ENCODE measurements around the gene CEP70.
"Not testable (repeated sequence)": the region's sequence is repeated elsewhere in the genome, so short reads cannot be mapped to it uniquely, and the experiment has no call there.

Gene CEP70

DNA sequence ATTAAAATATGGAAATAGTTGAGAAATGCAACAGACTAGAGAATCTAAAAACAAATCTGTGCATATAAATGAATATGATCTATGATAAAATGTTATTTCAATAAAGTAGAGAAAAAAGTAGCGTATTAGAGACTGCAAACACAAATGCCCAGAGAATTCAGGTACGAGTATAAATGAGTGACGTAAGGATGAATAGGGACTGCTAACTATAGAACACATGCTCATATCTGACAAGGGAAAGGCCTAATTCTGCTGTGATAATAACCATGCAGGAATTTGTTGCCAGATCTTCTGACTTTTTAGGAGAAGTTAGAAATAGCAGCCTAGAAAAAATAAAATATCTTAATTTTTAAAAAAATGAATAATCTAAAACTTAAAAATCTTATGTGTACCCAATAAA is 86.5 kb downstream of the CEP70 start:
- no peak for DNase-seq

DNA sequence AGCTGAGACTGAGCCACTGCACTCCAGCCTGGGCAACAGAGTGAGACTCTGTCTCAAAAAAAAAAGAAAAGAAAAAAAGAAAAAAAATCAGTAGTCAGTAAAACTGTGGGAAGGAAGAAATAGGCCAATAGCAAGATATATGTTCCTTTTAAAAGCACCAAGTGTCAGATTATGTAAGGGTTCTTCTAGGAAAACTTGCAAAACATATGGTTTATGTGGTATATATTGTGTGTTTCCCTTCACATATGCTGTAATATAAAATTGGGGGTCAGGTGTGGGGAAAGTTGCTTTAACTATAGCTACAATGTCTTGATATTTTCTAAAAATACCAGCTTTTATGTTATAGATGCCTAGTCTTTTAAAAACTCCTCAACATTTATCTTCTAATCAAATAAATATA is 95.1 kb downstream of the CEP70 start:
- DNase-seq, result no peak

DNA sequence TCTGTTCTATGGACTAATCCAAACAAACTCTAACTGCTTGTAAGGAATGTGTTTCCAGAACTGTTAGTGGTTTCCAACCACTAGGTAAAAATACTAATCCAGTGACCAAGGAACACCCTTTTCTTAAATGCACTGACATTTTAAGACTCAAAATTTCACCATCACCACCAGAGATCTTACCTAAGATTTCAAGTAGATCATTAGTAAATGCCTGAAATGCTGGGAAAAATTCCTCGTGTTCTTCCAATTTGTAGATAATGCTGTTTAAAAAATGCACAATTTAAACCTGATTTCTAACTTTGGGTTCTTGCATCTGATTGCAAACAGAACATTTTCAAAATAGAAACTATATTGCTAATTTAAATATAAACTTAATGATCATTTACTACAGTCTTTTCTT is 96.2 kb downstream of the CEP70 start:
- no peak for DNase-seq

DNA sequence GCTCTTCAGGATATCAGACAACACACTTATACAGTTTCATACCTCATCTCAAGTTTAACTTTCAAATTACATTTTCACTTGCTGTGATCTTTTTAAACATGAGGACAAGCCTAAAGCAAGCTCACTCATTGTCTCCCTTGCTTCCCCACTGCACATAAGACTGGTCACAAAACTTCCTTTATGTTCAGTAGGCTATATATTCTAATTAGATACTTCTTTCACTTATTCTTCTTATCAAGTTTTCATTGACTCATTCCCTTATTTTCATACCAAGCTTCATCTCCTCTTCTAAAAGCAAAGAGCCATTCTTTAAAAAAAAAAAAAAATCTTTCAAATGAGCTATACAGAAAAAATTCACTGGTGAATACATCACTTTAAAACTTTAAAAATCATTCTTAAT is 97.0 kb downstream of the CEP70 start:
- DNase-seq, result no peak

DNA sequence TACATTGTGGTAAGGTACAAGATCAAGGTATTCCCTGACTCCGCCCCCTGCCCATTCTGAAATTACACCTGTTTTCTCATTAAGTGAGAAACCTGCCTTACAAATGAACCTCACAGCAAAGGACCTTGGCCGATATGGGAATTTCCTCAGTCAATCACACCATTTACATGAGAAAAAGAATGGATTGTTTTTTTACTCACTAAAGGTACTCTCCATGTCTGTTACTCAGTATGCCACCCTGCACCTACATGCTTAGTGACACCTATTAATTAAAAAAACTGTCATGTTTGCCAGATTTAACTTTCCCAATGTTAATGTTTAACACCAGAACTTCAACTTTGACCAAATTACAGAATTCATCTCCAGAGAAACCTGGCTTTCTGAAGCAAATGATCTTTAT is 97.6 kb downstream of the CEP70 start:
- DNase-seq, result no peak

DNA sequence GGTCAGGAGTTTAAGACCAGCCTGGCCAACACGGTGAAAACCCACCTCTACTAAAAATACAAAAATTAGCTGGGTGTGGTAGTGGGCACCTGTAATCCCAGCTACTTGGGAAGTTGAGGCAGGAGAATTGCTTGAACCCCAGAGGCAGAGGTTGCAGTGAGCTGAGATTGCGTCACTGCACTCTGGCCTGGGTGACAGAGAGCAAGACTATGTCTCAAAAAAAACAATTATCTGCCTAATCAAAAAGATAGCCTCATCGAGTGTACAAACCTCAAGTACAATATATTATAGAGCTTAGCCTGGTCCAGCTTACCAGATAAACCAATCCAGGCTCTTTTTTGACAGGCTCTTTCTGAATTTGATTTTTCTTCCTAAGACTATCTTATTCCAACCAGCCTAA is 98.4 kb downstream of the CEP70 start:
- DNase-seq, result not testable (repeated sequence)

DNA sequence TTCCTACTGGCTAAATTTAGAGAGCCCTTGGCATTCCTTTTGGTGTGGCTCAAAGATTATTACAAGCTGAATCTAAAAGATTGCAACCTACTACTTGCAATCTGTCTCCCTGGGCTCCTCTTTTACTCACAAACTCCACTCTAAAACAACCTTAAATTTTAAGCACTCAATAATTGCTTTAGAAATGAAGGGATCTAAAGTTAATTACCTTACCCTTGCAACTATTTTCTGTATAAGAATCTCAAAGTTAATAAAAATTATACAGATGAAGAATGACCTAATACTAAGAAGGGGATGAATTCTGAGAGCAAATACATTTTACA is 99.5 kb downstream of the CEP70 start:
- no peak for DNase-seq

DNA sequence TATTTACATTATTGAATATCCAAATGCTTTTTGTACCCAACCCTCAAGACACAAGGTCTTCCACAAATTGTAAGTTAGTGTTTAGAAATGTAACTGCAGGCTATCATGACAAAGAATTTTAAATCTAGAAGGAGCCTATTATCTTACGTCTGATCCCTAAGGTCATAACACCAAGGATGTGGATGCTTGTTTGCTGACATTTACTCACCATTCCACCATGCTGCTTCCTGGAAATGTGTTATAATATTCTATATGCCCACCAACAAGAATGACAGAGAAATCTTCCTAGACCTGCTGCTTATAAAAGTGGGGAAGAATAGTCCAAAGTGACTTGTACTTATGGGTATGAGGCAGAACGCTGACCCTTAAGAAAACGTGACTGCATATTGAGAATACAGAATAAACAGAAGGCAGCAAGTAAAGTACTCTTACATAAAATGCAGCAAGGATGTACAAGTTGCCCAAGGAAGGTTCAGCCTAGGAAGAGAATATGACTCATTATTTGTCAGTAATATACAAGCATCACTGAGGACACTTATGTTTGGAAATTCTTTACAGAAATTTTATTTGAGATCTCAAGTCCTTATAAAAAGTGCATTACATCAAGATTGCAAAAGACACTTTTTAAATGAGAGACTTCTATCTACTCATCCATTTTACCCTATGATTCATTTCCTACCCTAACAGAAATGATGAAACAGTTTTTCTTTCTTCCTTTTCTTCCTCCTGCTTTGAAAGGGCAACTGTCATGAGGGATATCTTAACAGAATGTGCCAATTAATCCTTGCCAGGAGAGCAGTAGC is 100.1 kb downstream of the CEP70 start:
- no peak for DNase-seq

DNA sequence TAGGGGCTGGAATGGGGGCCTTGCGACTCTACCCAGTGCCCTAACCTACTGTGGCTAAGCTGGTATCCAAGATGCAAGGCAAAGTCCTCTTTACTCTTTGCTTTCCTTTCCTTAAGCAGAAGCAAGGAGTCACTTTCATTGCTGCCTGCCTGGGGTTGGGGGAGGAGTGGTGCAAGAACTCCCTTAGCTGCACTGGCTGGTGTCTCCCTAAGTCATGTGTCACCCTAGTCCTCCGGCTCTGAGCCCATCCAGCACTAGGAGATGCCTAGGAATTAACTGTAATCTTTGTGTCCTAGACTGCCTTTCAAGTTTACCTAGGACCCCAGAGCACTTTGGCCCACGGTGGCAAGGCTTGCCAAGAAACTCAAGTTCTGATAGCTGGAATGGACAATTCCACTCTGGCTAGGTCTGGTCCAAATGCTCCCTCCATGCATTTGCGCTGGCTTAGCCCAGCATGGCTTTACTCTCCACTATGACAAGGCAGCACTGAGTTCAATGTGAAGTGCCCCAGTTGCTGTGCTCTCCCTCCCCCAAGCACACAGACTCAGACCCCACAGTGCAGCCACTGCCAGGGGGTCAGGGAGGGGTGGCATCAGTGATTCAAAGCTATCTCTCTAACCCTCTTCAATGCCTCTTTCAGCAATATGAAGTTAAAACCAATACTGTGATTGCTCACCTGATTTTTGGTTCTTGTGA is 100.9 kb downstream of the CEP70 start:
- DNase-seq, result no peak

DNA sequence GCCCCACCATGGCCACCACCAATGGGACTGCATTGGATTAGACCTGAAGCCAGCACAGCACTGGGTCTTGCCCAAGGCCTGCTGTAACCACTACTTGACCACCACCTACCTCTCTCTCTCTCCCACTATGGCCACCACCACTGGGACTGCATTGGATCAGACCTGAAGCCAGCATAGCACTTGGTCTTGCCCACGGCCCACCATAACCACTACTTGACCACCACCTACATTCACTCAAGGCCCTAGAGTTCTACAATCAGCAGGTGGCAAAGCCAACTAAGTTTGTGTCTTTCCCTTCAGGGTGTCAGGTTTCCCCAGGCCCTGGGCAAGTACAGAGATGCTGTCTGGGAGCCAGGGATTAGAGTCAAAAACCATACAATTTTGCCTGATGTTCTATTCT is 102.1 kb downstream of the CEP70 start:
- no peak for DNase-seq

DNA sequence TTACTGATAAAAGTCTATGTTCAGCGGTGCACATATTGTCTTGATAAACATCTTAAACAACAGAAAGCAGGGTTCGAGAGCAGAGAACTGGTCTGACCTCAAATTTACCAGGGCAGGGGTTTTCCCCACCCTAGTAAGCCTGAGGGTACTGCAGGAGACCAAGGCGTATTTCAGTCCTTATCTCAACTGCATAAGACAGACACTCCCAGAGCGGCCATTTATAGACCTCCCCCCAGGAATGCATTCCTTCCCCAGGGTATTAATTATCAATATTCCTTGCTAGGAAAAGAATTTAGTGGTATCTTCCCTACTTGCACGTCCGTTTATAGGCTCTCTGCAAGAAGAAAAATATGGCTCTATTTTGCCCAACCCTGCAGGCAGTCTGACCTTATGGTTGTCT is 107.5 kb downstream of the CEP70 start:
- DNase-seq, result not testable (repeated sequence)

DNA sequence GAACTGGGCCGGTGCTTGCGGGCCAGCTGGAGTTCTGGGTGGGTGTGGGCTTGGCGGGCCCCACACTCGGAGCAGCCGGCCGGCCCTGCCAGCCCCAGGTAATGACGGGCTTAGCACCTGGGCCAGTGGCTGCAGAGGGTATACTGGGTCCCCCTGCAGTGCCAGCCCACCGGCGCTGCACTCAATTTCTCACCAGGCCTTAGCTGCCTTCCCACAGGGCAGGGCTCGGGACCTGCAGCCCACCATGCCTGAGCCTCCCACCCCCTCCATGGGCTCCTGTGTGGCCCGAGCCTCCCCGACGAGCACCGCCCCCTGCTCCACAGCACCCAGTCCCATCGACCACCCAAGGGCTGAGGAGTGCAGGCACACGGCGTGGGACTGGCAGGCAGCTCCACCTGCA is 109.4 kb downstream of the CEP70 start:
- not testable (repeated sequence) for DNase-seq

DNA sequence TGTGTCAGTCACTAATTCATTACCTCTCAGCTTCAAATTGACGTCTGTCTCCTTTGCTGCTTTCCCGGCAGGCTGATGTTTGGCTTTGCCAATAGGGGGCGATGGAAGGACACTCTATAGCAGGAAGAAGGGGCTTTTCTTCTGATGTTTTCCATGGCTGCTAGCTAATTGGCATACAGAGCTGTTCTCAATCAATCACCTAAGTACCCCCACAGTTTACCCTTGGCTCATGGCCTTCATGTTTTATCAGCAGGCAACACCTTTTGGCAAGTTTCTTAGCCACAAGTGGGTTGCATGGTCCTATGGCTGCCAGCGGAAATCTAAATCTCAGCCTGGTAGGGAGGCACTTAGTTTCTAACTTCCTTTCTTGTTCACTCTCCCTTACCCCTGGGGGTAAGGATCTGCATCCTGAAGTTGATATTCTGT is 114.6 kb downstream of the CEP70 start:
- DNase-seq, result no peak

DNA sequence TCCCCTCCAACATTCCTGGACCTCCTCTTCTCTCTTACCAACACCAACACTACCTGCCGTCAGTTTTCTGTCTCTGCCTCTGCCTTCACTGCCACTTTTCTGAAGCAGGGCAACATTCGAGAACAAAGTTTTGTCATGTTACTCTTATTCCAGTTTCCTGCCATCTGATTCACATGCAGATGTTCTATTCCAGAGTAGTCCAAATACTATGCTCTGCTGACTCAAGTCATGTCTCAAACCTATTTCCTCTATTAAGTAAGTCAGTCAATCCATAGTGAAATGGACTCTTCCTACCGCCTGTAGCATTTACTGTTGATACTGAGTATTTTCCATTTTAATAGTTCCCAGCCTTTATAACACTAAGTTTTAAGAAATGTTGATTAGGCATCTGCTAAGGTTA is 116.3 kb downstream of the CEP70 start:
- no peak for DNase-seq

DNA sequence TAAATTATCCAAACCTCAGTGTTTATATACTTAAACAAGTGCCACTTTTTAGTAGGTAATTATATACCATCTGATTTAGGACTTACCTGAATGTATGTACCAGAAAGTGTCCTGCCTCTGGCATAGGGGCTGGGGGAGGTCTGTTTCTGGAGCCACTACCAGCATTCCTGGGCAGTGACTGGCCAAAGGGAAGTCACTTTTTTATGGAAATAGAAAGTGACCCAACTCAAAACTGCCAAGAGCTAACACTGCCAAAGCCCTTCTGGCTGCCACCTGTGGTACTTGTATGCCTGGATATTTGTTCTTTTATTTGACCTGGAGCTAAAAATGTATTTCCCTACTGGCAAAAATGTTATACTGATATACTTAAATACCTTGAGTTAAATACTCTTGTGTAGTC is 116.9 kb downstream of the CEP70 start:
- DNase-seq, result no peak

DNA sequence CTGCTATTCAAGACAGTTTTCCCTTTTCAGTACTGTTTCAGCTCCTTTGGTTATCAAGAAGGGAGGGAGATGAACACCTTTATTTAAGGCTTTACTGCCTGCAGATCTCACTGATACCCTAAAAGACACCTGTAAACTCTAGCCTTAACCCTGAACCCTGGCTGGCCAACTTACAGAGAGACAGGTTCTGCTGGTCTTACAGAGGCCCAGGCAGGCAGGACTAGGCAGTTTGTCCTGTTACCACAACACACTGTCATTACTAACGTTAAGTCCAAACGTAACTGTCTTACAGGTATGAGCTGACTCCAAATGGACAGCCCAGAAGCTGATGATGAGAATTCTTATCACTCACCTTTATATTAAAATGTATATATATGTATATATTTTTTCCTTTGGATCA is 117.5 kb downstream of the CEP70 start:
- no peak for DNase-seq

DNA sequence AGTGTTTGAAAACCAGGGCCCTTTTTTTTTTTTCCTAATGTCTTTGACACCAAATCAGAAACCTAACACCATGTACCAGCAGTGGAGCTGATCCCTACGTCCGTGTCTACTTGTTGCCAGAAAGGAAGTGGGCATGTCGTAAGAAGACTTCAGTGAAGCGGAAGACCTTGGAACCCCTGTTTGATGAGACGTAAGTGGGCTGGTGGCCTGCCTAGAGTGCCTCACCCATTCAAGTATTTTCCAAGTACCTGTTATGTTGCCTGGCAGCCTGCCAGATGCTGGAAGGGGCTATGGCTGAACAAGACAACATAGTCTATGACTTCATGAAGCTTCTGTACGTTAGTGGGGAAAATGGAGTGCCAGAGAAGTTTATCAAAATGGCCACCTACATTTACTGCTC is 119.9 kb downstream of the CEP70 start:
- no peak for DNase-seq

DNA sequence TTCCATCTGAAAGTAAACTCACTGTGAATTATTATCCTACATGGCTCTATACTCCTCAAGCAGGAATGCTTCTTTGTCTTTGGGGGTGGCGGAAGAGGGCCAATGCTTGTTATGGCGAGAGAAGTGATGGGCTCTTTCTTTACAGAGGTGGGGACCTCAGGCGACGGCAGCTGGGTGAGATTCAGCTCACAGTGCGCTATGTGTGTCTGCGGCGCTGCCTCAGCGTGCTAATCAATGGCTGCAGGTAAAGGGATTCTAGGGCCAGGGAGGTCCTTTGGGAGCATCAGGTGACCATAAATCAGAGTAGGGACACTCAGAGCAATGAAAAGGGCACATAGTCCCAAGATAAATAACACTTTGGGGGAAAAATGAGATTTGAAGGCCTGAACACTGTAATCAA is 120.7 kb downstream of the CEP70 start:
- no peak for DNase-seq

DNA sequence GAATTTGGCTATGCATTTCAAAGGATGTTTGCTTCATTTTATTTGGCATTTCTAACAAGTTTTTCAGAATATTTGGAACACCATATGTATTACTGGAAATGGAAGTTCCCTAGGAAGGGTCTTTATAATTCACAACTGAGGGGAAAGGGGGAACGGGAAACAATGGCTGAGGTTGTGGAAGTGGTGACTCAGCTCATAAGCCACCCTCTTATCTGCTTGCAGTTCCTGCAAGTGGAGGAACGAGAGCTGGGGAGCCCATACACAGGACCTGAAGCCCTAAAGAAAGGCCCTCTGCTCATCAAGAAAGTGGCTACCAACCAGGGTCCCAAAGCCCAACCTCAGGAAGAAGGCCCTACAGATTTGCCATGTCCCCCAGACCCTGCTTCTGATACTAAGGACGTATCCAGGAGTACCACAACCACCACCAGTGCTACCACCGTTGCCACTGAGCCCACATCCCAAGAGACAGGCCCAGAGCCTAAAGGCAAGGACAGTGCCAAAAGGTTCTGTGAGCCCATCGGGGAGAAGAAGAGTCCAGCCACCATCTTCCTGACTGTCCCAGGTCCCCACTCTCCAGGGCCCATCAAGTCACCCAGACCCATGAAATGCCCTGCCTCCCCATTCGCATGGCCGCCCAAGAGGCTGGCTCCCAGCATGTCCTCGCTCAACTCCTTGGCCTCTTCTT is 121.8 kb downstream of the CEP70 start:
- no peak for DNase-seq

DNA sequence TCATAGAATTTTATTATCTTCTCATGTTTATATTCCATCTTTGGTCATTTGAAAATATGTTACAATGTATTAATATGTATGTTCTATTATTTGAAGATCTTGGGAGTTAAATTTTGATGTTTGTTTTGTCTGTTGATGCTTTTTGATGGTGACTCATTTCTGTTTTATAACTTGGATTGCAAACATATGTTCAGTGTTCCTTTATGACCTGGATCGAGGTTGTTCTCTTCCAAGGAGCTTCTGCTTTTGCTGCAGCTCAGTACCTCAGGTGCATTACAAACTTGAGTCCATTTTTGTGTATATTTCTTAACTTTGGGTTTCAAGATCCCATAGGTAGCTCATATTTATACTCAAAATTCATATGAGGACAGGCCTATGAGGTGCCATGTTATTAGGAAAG is 122.6 kb downstream of the CEP70 start:
- DNase-seq, result no peak

DNA sequence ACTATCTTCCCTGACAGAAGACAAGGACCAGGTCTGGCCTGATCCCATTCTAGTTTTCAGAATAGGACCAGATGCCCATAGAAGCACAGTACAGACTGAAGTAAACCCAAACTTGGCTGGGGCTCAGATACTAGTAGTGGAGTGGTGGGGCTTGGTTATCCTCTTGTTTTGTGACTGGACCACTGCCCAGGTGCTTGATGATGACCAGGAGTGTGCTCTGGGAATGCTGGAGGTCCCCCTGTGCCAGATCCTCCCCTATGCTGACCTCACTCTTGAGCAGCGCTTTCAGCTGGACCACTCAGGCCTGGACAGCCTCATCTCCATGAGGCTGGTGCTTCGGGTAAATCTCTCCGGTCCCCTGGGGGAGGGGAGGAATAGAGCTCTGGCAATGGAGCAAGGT is 123.4 kb downstream of the CEP70 start:
- no peak for DNase-seq

DNA sequence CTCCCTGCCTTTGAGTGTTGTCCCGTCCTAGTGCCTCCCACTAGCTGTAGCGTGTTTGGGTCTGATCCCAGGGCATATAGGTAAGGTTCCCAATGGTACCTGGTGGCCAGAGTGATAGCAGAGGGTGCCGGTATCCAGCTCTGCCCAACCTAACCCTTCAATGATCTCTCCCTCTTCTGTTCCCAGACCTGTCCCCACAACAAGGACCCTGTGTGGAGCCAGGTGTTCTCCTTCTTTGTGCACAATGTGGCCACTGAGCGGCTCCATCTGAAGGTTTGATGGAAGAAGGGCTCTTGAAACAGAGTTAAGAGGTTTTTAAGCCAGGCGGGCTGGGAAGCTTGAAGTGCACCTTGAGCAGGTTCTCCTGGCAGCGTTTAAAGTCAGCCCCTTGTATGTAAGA is 124.2 kb downstream of the CEP70 start:
- DNase-seq, result no peak

DNA sequence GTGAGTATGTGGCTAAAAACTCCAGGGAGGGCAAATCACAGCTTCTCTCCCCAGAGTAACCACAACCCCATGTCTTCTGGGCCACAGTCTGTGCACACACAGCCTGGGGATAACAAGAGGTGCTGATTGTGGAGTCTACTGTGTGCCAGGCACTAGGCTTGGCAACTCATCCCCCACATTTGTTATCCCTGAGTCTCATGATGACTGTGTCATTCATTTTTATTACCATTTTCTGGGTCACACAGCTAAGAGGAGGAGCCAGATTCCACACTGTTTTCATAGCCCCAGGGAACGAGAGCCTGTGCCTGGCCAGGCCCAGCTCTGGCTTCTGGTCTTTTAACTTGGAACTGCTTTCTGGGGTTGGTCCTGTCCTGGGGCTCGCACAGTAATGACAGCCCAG is 125.2 kb downstream of the CEP70 start:
- DNase-seq, result no peak

DNA sequence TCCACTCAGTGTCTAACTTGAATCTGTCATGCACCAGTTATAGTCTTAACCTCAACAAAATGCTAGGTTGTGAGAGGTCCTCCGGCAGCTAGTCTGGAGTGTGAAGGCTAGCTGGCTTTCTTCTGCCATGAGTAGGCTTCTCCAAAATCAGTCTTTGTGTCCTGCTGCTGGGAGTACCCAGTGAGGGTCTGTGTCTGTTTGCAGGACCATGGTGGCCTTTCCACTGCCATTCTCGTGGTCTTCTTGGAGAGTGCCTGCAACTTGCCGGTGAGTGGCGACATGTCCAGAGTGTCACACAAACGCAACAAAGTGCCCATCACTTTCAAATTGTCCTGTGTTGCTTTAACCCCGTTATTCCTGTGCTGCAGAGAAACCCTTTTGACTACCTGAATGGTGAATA is 125.6 kb downstream of the CEP70 start:
- DNase-seq, result no peak
